ENCODE results near the gene MYO5A.
"Not testable (repeated sequence)": the region's sequence is repeated elsewhere in the genome, so short reads cannot be mapped to it uniquely, and the experiment has no call there.

The MYO5A gene

GRCh38 chr15:52295421-52296001, 233.2 kb downstream of the MYO5A start, which contains the start of gene MYO5C:
TSS of gene MYO5C (minus strand) at chr15:52295804. CDS start at chr15:52295636, 168 bp downstream.
- DNase-seq (ENCODE audit: insufficient read length, low spot score) (peak; percentile 73), FAIRE-seq (peak; percentile 54)

GRCh38 chr15:52294881-52295420, 233.7 kb downstream of the MYO5A start:
- no peak for DNase-seq (ENCODE audit: insufficient read length, low spot score)
- FAIRE-seq: no peak

GRCh38 chr15:52292780-52293392, 235.8 kb downstream of the MYO5A start:
- DNase-seq (ENCODE audit: insufficient read length, low spot score): no peak
- no peak for FAIRE-seq

DNA sequence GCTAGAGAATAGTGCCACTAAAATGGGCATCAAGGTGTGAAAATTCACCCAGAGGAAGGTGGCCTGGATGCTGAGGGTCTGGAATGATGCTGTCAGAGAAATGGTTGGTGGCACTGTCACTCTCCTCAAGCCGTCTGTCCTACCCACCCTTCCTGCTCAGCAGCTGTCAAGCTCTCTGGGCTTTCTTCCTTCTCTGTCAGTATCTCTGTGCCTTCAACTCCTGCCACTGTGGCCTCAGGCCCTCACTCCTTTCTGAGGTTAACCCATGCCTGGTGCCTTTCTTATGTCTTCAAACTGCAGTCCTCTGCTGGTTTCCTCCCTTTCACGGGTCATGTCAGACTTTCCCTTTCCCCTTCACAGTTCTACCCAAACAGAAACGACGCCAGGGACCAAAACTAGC, 237.5 kb downstream of the MYO5A start:
- DNase-seq (ENCODE audit: insufficient read length, low spot score): no peak
- FAIRE-seq: no peak

GRCh38 chr15:52290800-52291199, 237.9 kb downstream of the MYO5A start:
- FAIRE-seq (no peak), DNase-seq (ENCODE audit: insufficient read length, low spot score) (no peak)

DNA sequence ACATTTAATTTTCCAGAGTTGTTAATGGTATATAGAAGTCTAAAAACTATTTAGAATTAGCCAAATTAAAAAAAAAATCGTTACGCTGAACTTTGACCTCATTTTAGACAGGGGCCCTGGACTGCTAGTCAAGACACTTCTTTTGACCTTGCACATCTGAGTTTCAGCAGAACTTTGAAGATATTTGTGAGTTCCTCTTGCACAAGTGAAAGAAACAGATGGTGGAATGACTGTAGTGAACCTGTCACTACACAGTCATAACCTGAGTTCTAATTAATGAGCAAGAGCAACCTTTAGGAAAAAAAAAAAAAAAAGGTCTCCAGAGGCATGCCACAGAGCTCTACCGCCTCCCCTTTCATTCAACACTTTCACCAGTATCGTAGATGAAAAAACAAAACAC, 238.4 kb downstream of the MYO5A start:
- FAIRE-seq (no peak), DNase-seq (ENCODE audit: insufficient read length, low spot score) (no peak)

- FAIRE-seq: no peak
- no peak for DNase-seq (ENCODE audit: insufficient read length, low spot score)
Measured at GRCh38 chr15:52289629-52290081, 239.0 kb downstream of the MYO5A start.

DNA sequence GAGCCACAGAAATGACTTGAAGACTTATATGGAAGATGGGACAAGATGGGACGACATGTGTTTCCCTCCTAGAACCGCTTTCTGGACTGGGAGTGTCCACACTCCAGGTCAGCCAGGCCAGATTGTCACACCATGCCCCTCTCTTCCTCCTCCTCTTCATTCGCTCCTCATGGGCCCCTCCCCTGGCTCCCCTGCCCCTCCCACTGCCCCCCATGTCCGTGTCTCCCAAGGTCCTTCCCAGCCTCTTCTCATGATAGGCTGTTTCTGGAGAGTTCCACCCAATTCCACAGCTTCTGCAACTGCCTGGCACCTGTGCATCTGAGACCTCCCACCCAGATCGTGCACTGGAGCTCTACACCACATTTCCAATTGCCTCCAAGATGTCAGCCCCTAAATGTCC, 239.7 kb downstream of the MYO5A start:
- DNase-seq (ENCODE audit: insufficient read length, low spot score) (no peak), FAIRE-seq (no peak)

GRCh38 chr15:52288051-52288942, 240.4 kb downstream of the MYO5A start:
- peak; percentile 69 for FAIRE-seq
- DNase-seq (ENCODE audit: insufficient read length, low spot score): peak; percentile 57

GRCh38 chr15:52287114-52287513, 241.6 kb downstream of the MYO5A start:
- DNase-seq (ENCODE audit: insufficient read length, low spot score) (no peak), FAIRE-seq (no peak)

DNA sequence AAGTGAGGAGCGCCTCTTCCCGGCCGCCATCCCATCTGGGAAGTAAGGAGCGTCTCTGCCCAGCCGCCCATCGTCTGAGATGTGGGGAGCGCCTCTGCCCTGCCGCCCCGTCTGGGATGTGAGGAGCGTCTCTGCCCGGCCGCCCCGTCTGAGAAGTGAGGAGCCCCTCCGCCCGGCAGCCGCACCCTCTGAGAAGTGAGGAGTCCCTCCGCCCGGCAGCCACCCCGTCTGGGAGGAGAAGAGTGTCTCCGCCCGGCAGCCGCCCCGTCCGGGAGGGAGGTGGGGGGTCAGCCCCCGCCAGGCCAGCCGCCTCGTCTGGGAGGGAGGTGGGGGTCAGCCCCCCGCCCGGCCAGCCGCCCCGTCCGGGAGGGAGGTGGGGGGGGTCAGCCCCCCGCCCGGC, 242.7 kb downstream of the MYO5A start:
- DNase-seq (ENCODE audit: insufficient read length, low spot score); FAIRE-seq: not testable (repeated sequence)

GRCh38 chr15:52284164-52284563, 244.5 kb downstream of the MYO5A start:
- DNase-seq (ENCODE audit: insufficient read length, low spot score) (no peak), FAIRE-seq (no peak)

DNA sequence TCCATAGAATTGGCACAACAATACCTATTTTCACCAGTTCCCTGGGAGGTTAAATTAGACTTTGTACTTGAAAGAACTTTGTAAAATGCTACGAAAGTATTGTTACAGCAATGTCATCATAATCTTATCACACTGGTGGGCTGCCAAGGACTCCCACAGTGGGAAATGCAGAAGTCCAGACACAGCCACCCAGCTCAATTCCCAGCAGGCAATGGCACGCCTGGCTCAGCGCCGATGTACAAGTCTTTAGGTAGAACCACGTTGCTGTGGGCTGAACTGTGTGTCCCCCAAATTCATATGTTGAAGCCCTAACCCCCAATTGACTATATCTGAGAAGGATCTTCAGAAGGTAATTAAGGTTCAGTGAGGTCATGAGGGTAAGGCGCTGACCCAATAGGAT, 245.4 kb downstream of the MYO5A start:
- no peak for FAIRE-seq
- no peak for DNase-seq (ENCODE audit: insufficient read length, low spot score)

DNA sequence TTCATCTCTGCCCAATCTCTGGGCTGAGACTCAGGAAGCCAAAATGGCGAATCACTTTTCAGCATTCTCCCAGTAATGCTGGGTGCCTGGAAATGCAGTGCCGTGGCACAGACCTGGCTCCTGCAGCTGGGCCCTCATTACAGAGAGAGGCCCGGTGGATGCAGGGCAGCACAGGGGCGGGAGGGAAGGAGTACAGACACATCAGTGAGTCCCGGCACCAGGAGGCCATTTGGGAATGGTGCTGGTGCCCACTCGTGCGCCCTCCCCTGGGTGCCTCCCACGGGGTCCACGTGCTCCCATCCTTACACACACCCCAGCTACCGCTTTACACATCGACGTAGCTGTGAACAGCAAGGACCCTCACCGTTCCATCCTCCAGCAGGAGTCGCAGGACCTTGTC, 246.3 kb downstream of the MYO5A start:
- no peak for FAIRE-seq

GRCh38 chr15:52281085-52282035, 247.3 kb downstream of the MYO5A start:
- DNase-seq (ENCODE audit: insufficient read length, low spot score) (no peak), FAIRE-seq (no peak)

More for the DNA sequence above, 246.3 kb downstream of the MYO5A start:
- DNase-seq (ENCODE audit: insufficient read length, low spot score): no peak

DNA sequence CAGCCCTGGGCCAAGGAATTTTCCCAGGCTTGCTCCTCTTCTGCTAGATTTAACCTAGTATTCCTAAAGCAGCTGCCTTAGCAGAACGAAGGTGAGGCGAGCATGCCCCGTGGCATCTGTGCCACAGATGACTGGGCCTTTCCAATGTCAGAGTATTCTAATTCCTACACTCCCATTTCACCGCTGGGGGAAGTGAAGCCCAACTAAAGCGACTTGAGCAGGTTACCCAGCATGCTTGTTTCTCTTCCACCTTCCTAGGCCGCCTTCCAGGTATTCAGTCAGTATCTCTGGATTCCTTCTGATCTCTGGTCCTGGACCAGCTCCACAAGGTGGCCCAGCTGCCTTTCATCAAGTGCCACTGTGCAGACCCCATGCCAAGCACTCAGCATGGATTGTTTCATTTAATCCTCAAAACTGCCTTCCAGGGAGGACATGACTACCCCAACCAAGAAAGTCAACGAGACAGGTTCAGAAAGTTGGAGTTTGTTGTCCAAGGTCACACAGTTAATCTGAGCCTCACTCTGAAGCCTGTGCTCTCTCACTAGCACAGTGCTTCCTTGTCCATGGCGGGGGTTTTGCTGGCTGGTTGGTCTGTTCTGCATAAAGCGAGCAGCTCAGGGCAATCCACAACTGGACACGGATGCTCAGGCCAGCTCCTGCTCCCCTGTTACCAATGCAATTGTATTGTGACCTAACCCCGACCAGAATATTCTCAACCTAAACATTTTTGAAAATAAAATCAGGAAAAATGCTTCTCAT, 248.2 kb downstream of the MYO5A start:
- no peak for FAIRE-seq

GRCh38 chr15:52278636-52279367, 249.9 kb downstream of the MYO5A start:
- FAIRE-seq (no peak), DNase-seq (ENCODE audit: insufficient read length, low spot score) (no peak)

More for the DNA sequence above, 248.2 kb downstream of the MYO5A start:
- DNase-seq (ENCODE audit: insufficient read length, low spot score): no peak

GRCh38 chr15:52278135-52278534, 250.5 kb downstream of the MYO5A start:
- DNase-seq (ENCODE audit: insufficient read length, low spot score): no peak
- no peak for FAIRE-seq

GRCh38 chr15:52277575-52277974, 251.1 kb downstream of the MYO5A start:
- FAIRE-seq (no peak), DNase-seq (ENCODE audit: insufficient read length, low spot score) (no peak)

All from HTR-8/SVneo (cell line).